ENCODE results near the gene FBLIM1. TPM values are rescaled to one million over a fixed set of nuclear protein-coding genes. Genes with fewer than 3 reads are reported as not detected.

The FBLIM1 gene
- total RNA-seq, 1 donor from 2014 or later = 136 TPM

DNA sequence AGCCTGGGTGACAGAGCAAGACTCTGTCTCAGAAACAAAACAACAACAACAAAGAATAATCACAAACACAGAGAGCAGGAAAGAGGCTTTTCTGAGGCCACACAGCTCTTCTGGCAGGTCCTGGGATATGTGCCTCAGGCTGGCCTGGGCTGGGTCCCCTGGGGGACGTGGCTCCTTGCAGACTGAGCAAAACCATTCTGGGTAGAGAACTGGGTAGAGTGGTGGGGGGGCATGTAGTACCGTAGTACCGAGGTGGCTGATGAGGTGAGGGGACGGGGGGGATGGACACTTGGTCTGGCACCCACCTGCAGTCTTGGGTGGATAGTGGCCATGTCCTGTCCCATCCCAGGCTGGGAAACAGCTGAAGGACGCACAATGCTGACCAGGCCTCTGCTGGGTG lies 10.3 kb upstream of the FBLIM1 start:
- DNase-seq (ENCODE audit: low read depth in 2 of 2) = no peak

DNA sequence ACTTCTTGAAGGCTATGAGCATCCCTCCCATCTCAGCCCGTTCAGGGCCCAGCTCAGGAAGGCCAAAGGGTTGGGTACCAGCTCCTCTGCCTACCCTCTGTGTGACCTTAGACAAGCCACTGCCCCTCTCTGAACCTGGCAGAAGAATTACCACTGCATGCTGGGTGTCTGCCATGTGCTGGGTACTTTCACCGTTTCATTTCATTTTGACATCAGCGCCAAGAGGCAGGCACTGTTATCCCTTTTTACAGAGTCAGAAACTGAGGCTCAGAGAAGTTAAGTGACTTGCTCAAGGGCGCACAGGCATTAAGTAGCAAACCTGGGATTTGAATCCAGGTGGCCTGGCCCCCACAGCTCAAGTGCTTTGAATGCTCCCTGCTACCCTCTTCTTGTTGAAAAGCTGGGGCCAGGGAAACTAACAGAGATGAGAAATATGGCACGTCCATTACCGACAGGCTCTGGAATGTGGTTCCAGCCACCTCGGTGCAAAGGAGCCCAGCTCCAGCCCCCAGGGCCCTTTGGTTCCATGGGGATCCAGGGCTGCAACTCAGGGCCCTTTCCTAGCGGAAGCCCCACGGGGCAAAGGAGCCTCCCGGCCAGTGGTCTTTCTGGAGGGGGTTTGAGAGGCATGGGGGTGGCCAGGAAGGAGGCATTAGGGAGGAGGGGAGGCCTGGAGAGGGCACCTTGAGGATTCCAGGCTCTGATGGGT lies 9.8 kb upstream of the FBLIM1 start:
- no peak for DNase-seq (ENCODE audit: low read depth in 2 of 2)

DNA sequence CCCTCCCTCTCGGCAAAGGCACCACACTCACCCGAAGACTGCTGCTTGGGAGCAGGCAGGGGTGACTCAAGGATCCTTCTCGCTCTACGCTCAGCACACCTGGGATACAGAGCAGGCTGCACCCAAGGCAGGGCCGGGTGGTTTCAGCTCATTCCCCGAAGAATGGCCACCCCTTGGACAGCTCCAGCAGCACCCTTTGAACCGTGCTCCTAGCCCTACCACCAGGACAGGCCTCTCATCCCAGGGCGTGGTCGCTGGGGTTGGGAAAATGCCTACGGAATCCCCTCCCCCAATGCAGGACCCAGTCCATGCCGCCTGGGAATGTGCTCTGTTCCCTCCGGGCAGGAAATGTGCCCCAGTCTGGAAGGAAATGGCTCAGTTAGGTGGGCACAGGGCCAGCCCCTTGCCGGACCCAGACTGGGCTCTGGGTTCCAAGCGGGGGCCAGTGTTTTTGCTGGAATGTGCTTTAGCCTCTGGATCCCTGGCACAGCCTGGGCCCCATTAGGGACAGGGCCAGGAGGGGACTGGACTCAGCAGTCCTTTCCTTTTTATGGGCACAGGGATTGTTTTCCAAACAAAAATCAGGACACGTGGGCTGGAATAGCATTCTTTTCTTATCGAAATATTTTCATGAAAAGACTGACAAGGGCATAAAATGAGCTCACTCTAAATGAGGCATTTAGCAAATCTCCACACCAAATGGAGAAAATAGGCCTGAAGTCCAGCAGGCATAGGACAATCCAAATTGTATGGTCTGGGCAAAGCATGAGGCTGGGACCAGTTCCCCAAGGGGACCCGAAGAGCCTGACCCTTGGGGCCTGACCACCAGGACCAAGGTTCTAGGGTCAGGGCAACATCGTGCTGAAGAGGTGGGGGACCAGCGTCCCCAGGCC lies 8.9 kb upstream of the FBLIM1 start:
- DNase-seq (ENCODE audit: low read depth in 2 of 2) = peak in 1 of 2 donors; percentile 91

- no peak for DNase-seq (ENCODE audit: low read depth in 2 of 2)
Observed at GRCh38 chr1:15750924-15751323, 7.7 kb upstream of the FBLIM1 start.

DNA sequence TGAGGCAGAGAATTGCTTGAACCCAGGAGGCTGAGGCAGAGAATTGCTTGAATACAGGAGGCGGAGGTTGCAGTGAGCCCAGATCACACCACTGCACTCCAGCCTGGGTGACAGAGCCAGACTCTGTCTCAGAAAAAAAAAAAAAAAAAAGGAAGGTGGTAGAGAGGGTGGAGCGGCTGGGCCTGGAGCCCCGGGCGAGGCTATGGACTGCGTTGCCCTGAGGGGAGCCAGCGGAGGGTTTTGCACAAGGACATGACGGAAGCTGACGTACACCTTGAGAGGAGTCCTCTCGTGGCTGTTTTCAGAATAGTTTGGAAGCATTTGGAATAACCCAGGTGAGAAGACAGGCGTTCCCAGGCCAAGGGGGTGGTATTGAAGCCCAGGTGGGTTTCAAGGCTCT lies 6.9 kb upstream of the FBLIM1 start:
- DNase-seq (ENCODE audit: low read depth in 2 of 2) = no peak

DNA sequence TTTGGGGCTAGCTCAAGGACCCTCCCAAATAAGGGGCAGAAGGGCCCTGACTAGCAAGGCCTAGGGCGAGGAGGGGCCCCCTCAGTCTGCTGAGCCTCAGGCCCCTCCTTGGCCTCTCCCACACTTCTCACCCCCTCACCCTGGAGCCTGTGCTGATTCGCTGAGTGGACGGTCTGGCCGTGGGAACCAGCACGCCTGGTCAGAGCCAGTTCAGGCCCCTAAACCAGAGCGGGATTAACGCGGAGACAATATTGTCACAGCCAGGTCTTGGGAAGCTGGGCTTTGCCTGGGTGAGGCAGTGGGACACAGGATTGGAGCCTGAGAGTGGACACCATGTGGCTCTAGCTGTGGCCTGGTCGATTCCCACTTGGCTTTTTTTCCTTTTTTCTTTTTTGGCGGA lies 4.8 kb upstream of the FBLIM1 start:
- no peak for DNase-seq (ENCODE audit: low read depth in 2 of 2)

- DNase-seq (ENCODE audit: low read depth in 2 of 2) = no peak
Observed at GRCh38 chr1:15755021-15755645, 3.5 kb upstream of the FBLIM1 start.

DNA sequence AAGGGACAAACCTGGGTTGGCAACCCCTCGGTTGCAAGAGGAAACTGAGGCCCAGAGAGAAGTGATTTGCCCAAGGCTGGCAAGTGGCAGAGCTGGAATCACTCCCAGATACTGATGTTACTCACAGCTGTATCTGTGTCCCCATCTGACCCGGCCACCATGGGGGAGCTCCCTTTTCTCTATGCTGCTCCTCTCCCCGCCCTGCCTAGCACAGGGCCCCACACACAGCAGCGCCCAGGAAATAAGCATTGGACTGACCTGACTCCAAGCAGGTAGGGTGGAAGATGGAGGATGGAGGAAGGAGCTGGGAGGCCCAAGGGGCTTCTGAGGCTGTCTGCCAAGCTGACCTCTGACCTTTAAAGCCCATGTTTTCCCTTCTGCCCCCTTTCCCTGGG lies 3.0 kb upstream of the FBLIM1 start:
- DNase-seq (ENCODE audit: low read depth in 2 of 2) = no peak

- DNase-seq (ENCODE audit: low read depth in 2 of 2) = peak in 1 of 2 donors; percentile 70
Observed at GRCh38 chr1:15756143-15757015, 2.2 kb upstream of the FBLIM1 start.

DNA sequence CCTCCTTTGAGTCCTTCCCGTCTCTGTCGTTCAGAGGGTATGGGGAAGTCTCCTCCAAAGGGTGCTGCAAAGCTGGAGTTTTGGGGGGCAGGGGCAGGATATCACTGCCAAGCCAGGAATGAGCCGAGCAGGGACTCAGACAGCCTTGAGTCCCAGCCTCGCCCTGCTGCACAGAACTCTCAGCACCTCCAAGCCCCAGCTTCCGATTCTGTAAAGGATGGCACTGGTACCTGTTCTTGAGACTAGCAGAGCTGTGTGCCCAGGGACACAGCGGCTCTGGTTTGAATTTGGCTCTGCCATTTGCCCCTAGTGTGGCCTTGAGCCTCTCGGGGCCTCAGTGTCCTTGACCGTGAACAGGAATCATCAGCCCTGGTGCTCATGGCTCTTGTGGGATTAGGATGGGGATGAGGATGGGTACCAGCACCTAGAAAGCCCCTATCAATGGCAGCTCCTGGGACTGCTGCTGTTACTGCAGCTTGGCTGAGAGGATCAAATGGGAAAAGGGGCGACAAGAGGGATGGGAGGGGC lies 1.5 kb upstream of the FBLIM1 start:
- no peak for DNase-seq (ENCODE audit: low read depth in 2 of 2)

GRCh38 chr1:15757575-15758342 lies 836 bp upstream of the FBLIM1 start:
- peak in 1 of 2 donors; percentile 47 for DNase-seq (ENCODE audit: low read depth in 2 of 2)

- no peak for DNase-seq (ENCODE audit: low read depth in 2 of 2)
Observed at GRCh38 chr1:15758953-15759661, 512 bp downstream of the FBLIM1 start.

DNA sequence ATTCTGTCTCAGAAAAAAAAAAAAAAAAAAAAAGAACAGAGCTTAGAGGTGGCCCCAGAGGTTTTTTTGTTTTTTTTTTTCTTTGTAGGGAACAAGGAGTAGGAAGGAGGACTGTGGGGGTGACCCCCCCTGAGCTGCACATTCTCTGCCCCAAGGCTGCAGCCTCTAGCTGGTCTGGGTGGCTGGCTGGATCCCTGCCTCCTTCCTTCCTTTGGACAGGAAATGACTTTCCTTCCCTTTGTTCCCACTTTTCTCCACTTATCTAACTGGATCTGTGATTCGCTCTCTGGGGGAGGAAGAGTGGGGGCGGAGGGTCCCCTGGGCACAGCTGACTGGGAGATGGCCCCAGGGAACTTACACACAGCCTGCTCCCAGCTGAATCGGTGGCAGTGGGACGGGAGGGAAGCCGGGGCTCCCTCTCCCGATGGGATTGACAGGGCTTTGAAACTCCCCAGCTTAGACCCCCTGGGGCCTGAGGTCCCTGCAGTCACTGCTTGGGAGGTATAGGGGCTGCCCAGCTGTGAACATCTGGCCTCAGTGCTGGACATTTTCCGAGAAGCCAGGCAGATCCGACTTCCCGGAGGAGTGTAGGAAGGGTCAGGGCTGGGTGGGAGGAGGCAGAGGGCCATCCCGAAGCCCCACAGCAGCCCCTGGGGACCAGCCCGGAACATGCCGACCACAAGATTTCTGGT lies 2.1 kb downstream of the FBLIM1 start:
- DNase-seq (ENCODE audit: low read depth in 2 of 2) = peak in 1 of 2 donors; percentile 78

DNA sequence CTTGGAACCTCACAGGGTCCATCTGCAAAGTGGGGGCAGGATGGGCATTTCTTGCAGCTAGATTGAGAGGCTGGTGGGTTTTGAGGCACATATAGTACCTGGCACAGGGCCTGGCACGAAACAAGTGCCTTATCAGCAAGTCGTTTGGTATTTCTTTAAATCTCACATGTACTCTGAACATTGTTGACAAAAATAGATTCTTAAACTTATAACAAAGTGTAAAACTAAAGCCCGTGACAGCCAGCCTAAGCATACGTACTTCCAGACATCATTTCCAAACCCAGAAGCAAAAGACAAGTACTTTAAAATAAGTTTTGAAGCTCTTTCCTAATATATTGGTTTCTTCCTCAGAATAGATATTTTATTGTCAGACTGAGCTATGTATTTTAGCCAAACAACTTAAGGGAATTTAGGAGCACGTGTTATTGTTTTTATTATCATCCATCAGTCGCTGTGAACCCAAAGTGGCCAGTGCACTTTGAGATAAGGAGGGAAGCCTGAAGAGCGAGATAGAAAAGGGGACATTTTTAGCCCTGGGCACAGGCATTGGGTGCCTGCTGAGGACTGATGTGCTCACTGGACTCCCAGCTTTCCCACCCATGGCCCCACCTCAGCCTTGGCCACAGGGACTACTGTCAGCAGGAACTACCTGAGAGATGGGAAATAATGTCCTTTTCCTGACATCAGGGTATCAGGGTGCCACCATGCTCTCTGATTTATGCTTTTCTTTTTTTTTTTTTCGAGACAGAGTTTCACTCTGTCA lies 3.0 kb downstream of the FBLIM1 start:
- no peak for DNase-seq (ENCODE audit: low read depth in 2 of 2)

DNA sequence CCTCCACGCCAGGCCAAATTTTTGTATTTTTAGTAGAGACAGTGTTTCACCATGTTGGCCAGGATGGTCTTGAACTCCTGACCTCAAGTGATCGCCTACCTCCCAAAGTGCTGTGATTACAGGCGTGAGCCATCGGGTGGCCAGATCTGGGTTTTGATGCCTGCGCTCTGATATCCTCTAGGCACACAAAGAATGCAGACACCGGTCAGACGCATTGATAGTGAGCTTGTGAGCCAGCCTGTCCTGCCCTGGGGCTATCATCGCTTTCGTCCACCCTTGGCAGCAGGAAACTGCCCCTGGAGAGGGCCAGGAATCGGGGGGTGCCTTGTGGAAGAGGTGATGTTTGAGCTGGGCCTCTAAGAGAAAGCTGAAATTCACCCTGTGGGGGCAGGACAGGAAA lies 4.0 kb downstream of the FBLIM1 start:
- DNase-seq (ENCODE audit: low read depth in 2 of 2) = no peak

DNA sequence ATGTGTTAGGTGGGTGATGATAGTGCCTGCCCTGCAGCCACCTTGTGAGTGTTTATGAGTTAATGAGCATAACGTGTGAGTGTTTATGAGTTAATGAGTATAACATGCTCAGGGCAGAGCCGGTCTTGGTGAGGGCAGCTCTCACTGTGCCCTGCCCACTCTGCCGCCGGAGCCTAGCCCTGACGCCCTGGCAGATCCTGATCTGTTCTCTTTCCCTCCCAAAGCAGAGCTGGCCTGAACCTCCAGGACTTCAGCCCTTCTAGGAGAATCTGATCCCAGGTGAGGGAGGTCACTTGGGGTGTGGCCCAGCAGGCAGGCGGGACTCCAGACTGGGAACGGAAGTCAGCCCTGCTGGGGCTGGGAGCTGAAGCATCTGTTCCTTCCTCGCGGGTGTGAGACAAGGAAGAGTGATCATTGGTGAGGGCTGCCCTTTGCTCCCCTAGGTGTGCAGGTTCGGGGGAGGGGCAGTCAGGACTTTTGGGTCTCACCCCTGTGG lies 5.7 kb downstream of the FBLIM1 start:
- no peak for DNase-seq (ENCODE audit: low read depth in 2 of 2)

GRCh38 chr1:15764890-15765289 lies 6.3 kb downstream of the FBLIM1 start:
- DNase-seq (ENCODE audit: low read depth in 2 of 2) = no peak

All from dermis microvascular lymphatic vessel endothelial cell (primary cell).